Activated CD4-positive, alpha-beta T cell treated with anti-CD3 and anti-CD28 coated beads, Interleukin-2, amount 10 ng/mL, durations not matched to agents 7 days and 5 days (primary cell): ENCODE data around the gene PITPNM3. TPM values are rescaled to one million over a fixed set of nuclear protein-coding genes. Genes with fewer than 3 reads are reported as not detected.

Experiments
- CTCF ChIA-PET: fragments of 350-600 bp; sonication (Branson Sonifier 250); formaldehyde crosslinking; loops from one replicate; lab custom pipeline; 2021; ENCODE audit warnings: antibody characterized with exemption; lab: Charles Lee
- POLR2A ChIA-PET: fragments of 350-600 bp; sonication (Branson Sonifier 250); formaldehyde crosslinking; loops from one replicate; lab custom pipeline; 2021; ENCODE audit warnings: antibody characterized with exemption; lab: Charles Lee
- DNase-seq: peaks from one replicate; pipeline ENCODE4 v3.0.0-alpha.2; 2020
- H3K27ac Mint-ChIP-seq: one replicate; pipeline ENCODE4 v1.8.0; 2021; ENCODE audit warnings: mild to moderate bottlenecking, moderate library complexity, mixed read lengths
- H3K27me3 Mint-ChIP-seq: one replicate; pipeline ENCODE4 v1.8.0; 2021; ENCODE audit warnings: mixed read lengths
- H3K36me3 Mint-ChIP-seq: one replicate; pipeline ENCODE4 v1.8.0; 2021; ENCODE audit warnings: low read depth, mixed read lengths
- H3K4me1 Mint-ChIP-seq: one replicate; pipeline ENCODE4 v1.8.0; 2021; ENCODE audit warnings: mixed read lengths
- H3K4me3 Mint-ChIP-seq: one replicate; pipeline ENCODE4 v1.8.0; 2021; ENCODE audit warnings: mild to moderate bottlenecking, moderate library complexity, mixed read lengths
- H3K9me3 Mint-ChIP-seq: one replicate; pipeline ENCODE4 v1.8.0; 2021; ENCODE audit warnings: mixed read lengths
- total RNA-seq, 2 experiments: library from RNA; stranded (reverse); gene quantifications; one replicate each; pipeline ENCODE4 v1.2.3, GENCODE V29; 2021

The PITPNM3 gene
- total RNA-seq, 2 experiments from 2014 or later, result 0.33 to 0.37 TPM

DNA sequence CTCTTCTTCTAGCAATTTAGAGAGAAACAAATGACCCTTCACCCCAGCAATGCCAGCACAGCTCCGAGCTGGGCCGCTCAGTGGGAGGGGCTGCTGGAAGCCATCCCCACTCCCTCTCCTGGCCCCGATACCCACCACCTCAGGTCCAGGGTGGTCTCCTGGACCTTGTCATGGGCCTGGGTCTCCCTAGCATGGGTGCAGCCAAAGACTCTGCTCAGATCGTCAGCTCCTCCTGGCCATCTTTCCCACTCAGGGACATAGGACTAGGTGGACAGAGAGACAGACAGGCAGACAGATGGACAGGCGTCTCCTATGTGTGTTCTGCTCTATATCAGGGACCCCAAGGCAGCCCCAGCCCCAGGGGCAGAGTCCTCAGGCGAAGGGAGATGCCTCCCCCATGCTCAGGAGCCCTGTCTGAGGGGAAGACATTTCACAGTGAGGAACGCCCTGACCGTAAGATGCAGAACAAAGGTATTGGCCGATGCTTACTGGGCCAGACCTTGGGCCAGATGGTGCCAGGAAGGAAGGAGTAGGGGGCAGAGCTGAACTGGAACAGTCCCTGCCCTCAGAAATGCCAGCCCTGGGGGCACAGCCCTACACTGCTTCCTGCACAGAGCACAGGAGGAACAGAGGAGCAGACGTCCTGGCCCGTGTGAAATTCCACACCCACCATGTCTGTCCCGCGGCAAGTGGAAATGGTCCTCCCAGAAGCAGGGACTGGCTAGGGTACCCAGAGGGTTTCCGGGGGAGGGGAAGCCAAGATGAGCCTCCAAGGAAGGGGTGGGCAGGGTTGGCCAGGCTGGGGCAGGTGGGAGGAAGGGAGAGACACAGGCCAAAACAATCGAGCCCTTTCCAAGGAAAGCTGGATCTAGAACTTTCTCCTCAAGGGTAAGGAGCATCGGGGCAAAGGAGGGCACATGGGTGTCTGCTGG, 13.0 kb downstream of the PITPNM3 start:
- H3K4me3 Mint-ChIP-seq, result no peak overlapping the region
- no peaks in the 10 kb centered on the region for H3K27me3 Mint-ChIP-seq
- no peak overlapping the region for H3K27ac Mint-ChIP-seq
- H3K4me1 Mint-ChIP-seq, result peaks cover 4% of the 10 kb centered on the region
- H3K9me3 Mint-ChIP-seq, result no peaks in the 10 kb centered on the region
- no peaks in the 10 kb centered on the region for H3K36me3 Mint-ChIP-seq
- CTCF ChIA-PET, result no interaction called here
- POLR2A ChIA-PET, result no interaction called here
- no peak for DNase-seq

DNA sequence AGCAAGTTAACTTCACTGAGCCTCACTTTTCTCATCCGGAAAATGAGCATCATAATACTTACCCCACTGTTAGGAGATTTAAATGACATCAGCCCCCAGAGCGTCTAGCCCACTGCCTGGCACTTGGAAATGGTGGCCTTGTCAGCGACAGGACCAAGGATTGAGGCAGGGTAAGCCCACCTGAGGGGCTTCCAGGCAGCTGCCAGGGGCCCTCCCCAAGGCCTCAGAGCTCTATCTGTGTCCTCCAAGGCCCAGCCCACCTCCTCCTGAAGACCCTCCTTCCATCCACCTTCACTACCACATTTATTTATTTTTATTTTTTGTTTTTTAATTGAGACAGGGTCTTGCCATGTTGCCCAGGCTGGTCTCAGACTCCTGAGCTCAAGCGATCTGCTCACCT, 13.8 kb downstream of the PITPNM3 start:
- H3K27ac Mint-ChIP-seq, result no peak overlapping the region
- H3K9me3 Mint-ChIP-seq, result no peaks in the 10 kb centered on the region
- no peak overlapping the region for H3K4me3 Mint-ChIP-seq
- no peaks in the 10 kb centered on the region for H3K27me3 Mint-ChIP-seq
- ChIA-PET POLR2A (no interaction called here), CTCF (no interaction called here)
- no peaks in the 10 kb centered on the region for H3K4me1 Mint-ChIP-seq
- no peak for DNase-seq
- no peaks in the 10 kb centered on the region for H3K36me3 Mint-ChIP-seq

DNA sequence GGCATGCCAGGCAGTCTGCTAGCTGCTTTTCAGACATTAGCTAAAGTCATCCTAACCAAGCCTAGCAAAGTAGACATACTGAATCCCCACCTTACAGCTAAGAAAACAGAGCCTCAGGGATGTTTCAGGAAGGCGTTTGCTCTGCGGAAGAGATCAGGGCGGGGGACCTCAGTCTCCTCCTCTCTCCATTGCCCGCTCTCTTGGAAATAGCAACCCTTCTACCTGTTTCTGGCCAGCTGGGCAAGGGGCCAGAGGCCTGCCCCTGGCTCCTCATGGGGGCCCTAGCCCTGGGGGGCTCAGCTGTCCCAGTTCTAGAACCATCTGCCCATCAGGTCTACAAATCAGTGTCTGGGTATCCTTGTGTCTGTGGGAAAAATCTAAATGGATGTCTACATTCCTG, 14.5 kb downstream of the PITPNM3 start:
- Mint-ChIP-seq H3K36me3 (no peaks in the 10 kb centered on the region), H3K27me3 (no peaks in the 10 kb centered on the region), H3K4me1 (no peaks in the 10 kb centered on the region), H3K4me3 (no peak overlapping the region), H3K9me3 (no peaks in the 10 kb centered on the region), H3K27ac (no peak overlapping the region)
- ChIA-PET POLR2A (no interaction called here), CTCF (interaction anchor here (0.7 kb wide), 1 partner anchor 657 kb away, joined by 3 read pairs; no protein-coding TSS in a partner anchor)
- DNase-seq, result no peak

DNA sequence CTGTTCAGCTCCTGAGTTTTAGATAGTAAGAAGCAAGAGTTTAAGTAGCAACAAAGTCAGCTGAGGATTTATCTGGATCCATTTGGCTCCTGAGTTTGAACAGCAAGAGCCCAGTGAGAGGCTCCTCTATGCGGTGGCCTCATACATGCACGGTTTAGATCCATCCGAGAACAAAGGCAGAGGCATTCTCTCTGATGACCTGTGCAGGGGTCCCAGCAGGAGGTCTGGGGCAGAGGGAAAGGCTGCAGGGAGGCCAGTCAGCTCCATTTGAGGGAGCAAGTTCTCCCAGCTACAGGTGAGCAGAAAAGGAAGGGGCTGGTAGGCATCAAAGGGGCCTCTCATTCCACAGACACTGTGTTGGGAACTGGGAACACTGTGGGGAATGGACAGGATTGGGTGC, 16.5 kb downstream of the PITPNM3 start:
- no peaks in the 10 kb centered on the region for H3K4me1 Mint-ChIP-seq

DNA sequence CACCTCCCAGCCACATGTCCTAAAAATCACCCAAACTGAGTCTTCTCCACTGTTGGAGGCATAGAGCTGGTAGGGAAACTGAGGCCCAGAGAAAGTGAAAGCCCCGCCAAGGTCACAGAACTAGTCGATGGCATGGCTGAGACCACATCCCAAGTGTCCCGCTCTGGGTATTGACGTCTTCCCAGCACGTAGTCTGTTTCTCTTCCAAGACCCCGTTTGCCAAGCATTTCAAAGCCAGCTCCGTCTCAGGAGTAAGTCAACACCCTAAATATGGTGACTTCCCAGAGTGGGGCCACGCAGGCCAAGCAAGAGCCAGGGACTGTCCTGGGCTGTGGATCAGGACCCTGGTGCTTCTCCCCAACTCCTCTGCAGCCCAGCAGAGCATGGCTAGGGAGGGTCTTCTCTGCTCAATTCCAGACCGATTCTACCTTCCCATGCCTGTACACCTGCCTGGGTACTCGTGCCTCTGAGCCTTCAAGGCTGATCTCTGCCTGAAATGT, 19.7 kb downstream of the PITPNM3 start:
- H3K27ac Mint-ChIP-seq, result no peak overlapping the region
- no peaks in the 10 kb centered on the region for H3K27me3 Mint-ChIP-seq
- CTCF ChIA-PET, result no interaction called here
- no peak for DNase-seq
- no peak overlapping the region for H3K4me3 Mint-ChIP-seq
- H3K9me3 Mint-ChIP-seq, result no peaks in the 10 kb centered on the region
- POLR2A ChIA-PET, result interaction anchor here (0.5 kb wide), 1 partner anchor 26 kb away, joined by 3 read pairs; no protein-coding TSS in a partner anchor
- H3K36me3 Mint-ChIP-seq, result no peaks in the 10 kb centered on the region
- no peaks in the 10 kb centered on the region for H3K4me1 Mint-ChIP-seq

More for the DNA sequence above, 16.5 kb downstream of the PITPNM3 start:
- H3K4me3 Mint-ChIP-seq, result no peak overlapping the region
- POLR2A ChIA-PET, result no interaction called here
- no peak for DNase-seq
- CTCF ChIA-PET, result no interaction called here
- no peaks in the 10 kb centered on the region for H3K36me3 Mint-ChIP-seq
- no peaks in the 10 kb centered on the region for H3K9me3 Mint-ChIP-seq
- no peaks in the 10 kb centered on the region for H3K27me3 Mint-ChIP-seq
- no peak overlapping the region for H3K27ac Mint-ChIP-seq

DNA sequence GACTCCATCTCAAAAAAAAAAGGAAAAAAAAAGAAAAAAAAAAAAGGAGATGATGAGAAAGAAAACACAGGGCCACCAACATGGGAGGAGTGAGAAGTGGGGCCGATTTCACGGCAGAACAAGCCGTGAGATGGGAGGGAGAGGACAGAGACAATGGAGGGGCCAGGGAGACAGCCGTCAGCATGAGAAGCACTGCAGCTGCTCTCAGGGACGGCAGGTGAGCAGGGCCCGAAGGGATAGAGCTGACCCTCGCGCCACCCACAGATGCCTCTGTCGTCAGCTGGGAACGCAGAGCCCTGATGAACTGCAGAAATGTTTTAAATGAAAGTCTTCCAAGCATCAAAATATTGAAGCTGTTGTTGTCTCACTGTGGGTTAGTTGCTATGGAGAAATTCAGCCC, 20.3 kb downstream of the PITPNM3 start:
- no peak overlapping the region for H3K27ac Mint-ChIP-seq

DNA sequence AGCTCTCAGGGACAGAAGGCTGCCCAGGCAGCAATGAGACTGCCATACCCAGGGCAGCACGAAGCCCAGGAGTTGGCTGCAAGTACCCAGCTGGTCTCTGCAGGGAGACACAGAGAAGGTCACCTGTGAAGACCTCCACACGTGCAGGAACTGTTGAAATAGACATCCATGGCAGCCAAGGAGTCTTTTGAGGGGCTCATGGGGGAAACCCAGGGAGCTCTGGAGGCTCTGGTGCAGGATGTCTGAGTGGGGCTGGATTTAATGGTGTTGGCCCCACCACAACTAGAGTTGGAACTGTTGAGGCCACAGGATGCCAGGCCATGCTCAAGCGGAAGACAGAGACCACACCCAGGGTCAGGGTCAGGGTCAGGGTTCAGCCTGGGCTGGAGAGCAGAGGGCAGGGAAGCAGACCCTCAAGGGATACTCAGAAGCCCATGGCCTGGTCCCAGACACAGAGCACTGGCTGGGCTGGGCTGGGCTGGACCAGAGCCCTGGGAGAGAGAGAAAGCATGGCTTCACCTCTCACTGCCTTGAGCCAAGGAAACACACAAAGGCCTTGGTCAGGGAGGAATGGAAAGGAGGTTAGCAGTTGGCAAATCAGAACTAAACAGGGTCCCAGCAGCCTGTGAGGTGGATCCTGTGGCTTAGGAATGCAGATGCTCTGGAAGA, 21.4 kb downstream of the PITPNM3 start:
- Mint-ChIP-seq H3K36me3 (no peaks in the 10 kb centered on the region), H3K4me3 (no peak overlapping the region), H3K9me3 (no peaks in the 10 kb centered on the region), H3K4me1 (no peaks in the 10 kb centered on the region), H3K27ac (no peak overlapping the region), H3K27me3 (no peaks in the 10 kb centered on the region)
- ChIA-PET CTCF (no interaction called here), POLR2A (interaction anchor here (0.6 kb wide), 1 partner anchor 22 kb away, joined by 3 read pairs; no protein-coding TSS in a partner anchor)
- DNase-seq, result no peak

More for the DNA sequence above, 20.3 kb downstream of the PITPNM3 start:
- no peak for DNase-seq
- no peak overlapping the region for H3K4me3 Mint-ChIP-seq
- CTCF ChIA-PET, result no interaction called here
- POLR2A ChIA-PET, result interaction anchor here (0.5 kb wide), 1 partner anchor 27 kb away, joined by 3 read pairs; no protein-coding TSS in a partner anchor
- H3K4me1 Mint-ChIP-seq, result no peaks in the 10 kb centered on the region
- no peaks in the 10 kb centered on the region for H3K9me3 Mint-ChIP-seq
- no peaks in the 10 kb centered on the region for H3K36me3 Mint-ChIP-seq
- H3K27me3 Mint-ChIP-seq, result no peaks in the 10 kb centered on the region

DNA sequence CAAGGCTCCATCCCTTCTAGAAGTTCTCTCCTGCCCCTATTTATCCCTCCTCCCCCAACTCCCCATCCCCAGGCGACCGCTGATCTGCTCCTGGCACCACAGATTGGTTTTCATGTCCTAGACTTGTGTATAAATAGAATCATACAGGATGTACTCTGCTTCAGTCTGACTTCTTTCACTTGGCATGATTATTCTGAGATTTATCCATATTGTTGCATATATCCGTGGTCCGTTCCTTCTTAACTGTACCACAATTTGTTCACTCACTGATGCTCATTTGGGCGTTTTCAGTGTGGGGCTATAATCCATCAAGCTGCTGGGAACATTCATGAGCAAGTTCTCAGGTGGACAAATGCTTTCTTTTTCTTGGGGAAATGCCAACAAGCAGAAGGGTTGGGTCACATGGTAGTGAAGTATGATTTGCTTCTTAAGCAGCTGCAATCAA, 23.9 kb downstream of the PITPNM3 start:
- Mint-ChIP-seq H3K9me3 (no peaks in the 10 kb centered on the region), H3K4me3 (no peak overlapping the region), H3K4me1 (no peaks in the 10 kb centered on the region), H3K36me3 (no peaks in the 10 kb centered on the region), H3K27me3 (no peaks in the 10 kb centered on the region), H3K27ac (no peak overlapping the region)
- ChIA-PET POLR2A (no interaction called here), CTCF (no interaction called here)
- no peak for DNase-seq

DNA sequence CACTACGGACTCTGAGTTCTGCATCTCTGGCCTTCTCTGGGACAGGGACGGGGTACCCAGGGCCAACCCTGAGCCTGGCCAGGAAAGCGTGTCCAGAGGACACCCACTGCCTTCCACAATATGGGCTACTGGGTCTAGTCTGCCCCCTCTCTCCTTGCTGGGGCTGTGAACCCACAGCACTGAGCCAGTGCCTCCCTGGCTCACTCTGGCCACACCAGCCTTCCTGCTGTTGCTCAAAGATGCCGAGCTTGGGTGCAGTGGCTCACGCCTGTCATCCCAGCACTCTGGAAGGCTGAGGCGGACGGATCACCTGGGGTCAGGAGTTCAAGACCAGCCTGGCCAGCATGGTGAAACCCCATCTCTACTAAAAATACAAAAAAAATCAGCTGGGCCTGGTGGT, 24.8 kb downstream of the PITPNM3 start:
- ChIA-PET CTCF (interaction anchor here (0.6 kb wide), 1 partner anchor 753 kb away, joined by 4 read pairs; no protein-coding TSS in a partner anchor), POLR2A (no interaction called here)

DNA sequence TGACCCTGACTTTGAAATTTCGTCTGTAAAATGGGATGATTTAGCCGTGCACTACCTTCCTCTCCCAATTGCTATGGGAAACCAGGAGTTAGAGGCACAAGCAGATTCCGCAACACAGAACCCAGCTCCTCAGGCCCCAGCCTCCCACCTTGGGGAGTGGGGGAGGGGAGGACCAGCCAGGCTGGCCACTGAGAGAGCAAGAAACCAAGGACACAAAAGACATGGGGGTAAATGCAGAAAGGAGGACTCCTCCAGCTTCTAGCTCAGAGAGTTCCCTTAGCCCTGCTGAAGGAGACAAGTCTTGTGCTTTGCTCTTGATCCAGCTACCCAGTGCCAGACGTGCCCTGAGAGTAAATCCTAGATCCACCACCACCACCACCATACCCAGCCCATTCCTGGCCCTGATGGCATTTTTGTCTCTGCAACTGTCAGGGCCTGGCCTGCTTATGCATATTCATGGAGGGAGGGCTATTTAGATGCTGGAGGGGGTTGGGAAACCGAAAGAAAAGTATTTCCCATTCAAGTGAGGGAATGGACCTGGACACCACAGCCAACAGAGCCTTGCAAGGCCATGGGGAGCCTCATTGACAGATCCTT, 25.9 kb downstream of the PITPNM3 start:
- Mint-ChIP-seq H3K9me3 (no peaks in the 10 kb centered on the region), H3K4me3 (no peak overlapping the region), H3K27ac (no peak overlapping the region), H3K4me1 (no peaks in the 10 kb centered on the region), H3K27me3 (no peaks in the 10 kb centered on the region), H3K36me3 (no peaks in the 10 kb centered on the region)
- no peak for DNase-seq
- POLR2A ChIA-PET, result no interaction called here
- CTCF ChIA-PET, result no interaction called here

More for the DNA sequence above, 24.8 kb downstream of the PITPNM3 start:
- H3K27ac Mint-ChIP-seq, result no peak overlapping the region
- no peaks in the 10 kb centered on the region for H3K36me3 Mint-ChIP-seq
- H3K4me1 Mint-ChIP-seq, result no peaks in the 10 kb centered on the region
- no peak for DNase-seq
- no peaks in the 10 kb centered on the region for H3K27me3 Mint-ChIP-seq
- no peak overlapping the region for H3K4me3 Mint-ChIP-seq
- H3K9me3 Mint-ChIP-seq, result no peaks in the 10 kb centered on the region

DNA sequence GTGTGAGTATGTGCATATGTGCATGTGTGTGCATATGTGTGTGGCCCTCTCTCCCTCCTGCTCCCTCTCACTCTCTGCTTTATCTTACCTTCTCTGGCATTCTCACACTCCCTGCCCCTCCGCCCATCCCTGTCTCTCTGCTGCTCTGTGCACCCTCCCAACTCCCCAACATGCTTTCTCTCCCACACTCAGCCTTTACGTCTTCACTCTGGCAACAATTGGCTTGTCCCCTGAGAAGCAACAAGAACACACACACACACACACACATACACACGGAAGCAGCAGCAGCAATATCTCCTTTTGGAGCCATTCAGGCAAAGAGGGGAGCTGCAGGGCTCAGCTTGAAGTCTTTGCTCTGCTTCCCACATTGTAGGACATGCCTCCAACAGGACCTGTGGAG, 27.8 kb downstream of the PITPNM3 start:
- no peaks in the 10 kb centered on the region for H3K27me3 Mint-ChIP-seq
- no peak for DNase-seq
- POLR2A ChIA-PET, result no interaction called here
- no peaks in the 10 kb centered on the region for H3K4me1 Mint-ChIP-seq
- CTCF ChIA-PET, result interaction anchor here (0.6 kb wide), 1 partner anchor 557 kb away, joined by 3 read pairs; no protein-coding TSS in a partner anchor
- no peaks in the 10 kb centered on the region for H3K36me3 Mint-ChIP-seq
- no peak overlapping the region for H3K27ac Mint-ChIP-seq
- no peaks in the 10 kb centered on the region for H3K9me3 Mint-ChIP-seq
- no peak overlapping the region for H3K4me3 Mint-ChIP-seq

DNA sequence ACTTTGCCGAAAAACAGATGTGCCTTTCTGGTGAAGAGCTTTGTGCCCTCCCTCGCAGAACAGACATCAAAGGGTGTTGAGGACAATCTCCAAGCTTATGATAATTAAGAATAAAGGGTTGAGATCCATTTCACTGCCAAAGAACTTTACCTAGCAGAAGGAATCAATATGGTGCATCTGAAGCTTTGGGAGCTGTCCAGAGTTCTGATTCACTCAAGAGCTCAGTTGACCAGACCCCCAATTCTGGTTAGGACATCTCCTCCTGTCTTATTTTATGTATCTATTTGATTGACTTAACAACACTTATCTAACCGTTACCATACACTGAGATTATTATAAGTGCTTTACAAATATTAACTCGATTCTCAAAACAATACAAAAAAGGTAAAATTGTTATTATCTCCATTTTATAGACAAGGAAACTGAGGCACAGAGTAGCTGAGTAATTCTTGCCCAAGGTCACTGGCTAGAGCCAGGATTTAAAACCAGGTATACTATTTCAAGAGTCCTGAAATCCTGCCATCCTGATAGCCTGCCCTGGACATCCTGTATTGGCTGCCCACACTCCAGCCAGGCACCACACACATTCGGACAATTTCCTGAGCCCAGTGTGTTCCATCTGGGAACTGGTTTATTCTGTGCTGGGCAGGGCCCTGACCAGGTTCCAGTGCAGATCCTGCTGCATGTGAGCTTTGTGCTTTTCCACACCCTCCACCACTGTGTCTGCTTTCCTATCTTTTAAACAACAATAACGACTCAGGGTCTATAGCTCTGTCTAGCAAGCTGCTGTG, 29.8 kb downstream of the PITPNM3 start:
- ChIA-PET POLR2A (no interaction called here), CTCF (interaction anchor here (1.5 kb wide), 1 partner anchor 34 kb away, joined by 3 read pairs; no protein-coding TSS in a partner anchor)
- no peaks in the 10 kb centered on the region for H3K9me3 Mint-ChIP-seq
- H3K27ac Mint-ChIP-seq, result no peak overlapping the region
- H3K36me3 Mint-ChIP-seq, result no peaks in the 10 kb centered on the region
- no peak for DNase-seq
- no peak overlapping the region for H3K4me3 Mint-ChIP-seq
- H3K4me1 Mint-ChIP-seq, result no peaks in the 10 kb centered on the region
- H3K27me3 Mint-ChIP-seq, result no peaks in the 10 kb centered on the region
